GM23338 (cell line): ENCODE results near the gene THUMPD3. TPM values are rescaled to one million over a fixed set of nuclear protein-coding genes. Genes with fewer than 3 reads are reported as not detected.

Source experiments
- ATAC-seq: fragments of 200-7000 bp; cut with Tn5 transposase; 3 replicates; pipeline ENCODE4 v1.9.1; 2020
- DNase-seq: peaks from one replicate; pipeline ENCODE4 v3.0.0-alpha.2; 2015; ENCODE audit warnings: low spot score
- H2AFZ ChIP-seq: fragments of 200-600 bp; sonication (generic); 2 replicates; pipeline ENCODE4 v1.8.0; 2016; ENCODE audit warnings: antibody characterized with exemption, mild to moderate bottlenecking, moderate library complexity
- H3F3A ChIP-seq: fragments of 200-600 bp; sonication (generic); replicated peaks from 2 replicates; pipeline ENCODE4 v1.8.0; 2017; ENCODE audit warnings: antibody characterized with exemption, mixed run types, low read depth
- H3K27ac ChIP-seq: fragments of 200-600 bp; sonication (generic); 2 replicates; pipeline ENCODE4 v1.6.1; 2016; ENCODE audit warnings: low read depth
- H3K27me3 ChIP-seq: fragments of 200-600 bp; sonication (generic); 2 replicates; pipeline ENCODE4 v1.8.0; 2016; ENCODE audit warnings: mild to moderate bottlenecking, mixed run types, moderate library complexity; ENCODE audit not compliant: insufficient read depth
- H3K36me3 ChIP-seq: fragments of 200-600 bp; sonication (generic); 2 replicates; pipeline ENCODE4 v1.8.0; 2016; ENCODE audit warnings: mild to moderate bottlenecking; ENCODE audit not compliant: insufficient read depth
- H3K4me1 ChIP-seq: fragments of 200-600 bp; sonication (generic); 2 replicates; pipeline ENCODE4 v1.8.0; 2016; ENCODE audit warnings: mild to moderate bottlenecking, moderate library complexity; ENCODE audit not compliant: insufficient read depth
- H3K4me2 ChIP-seq: fragments of 200-600 bp; sonication (generic); 2 replicates; pipeline ENCODE4 v1.7.1; 2017; ENCODE audit warnings: mixed run types
- H3K4me3 ChIP-seq: fragments of 200-600 bp; sonication (generic); 2 replicates; pipeline ENCODE4 v1.6.1; 2016; ENCODE audit warnings: mixed run types
- H3K79me2 ChIP-seq: fragments of 200-600 bp; sonication (generic); replicated peaks from 2 replicates; pipeline ENCODE4 v1.8.0; 2017; ENCODE audit warnings: mild to moderate bottlenecking; ENCODE audit not compliant: insufficient read depth
- H3K9me2 ChIP-seq: fragments of 200-600 bp; sonication (generic); 2 replicates; pipeline ENCODE4 v1.8.0; 2017; ENCODE audit not compliant: insufficient read depth
- H4K20me1 ChIP-seq: fragments of 200-600 bp; sonication (generic); replicated peaks from 2 replicates; pipeline ENCODE4 v1.8.0; 2017; ENCODE audit warnings: mild to moderate bottlenecking; ENCODE audit not compliant: insufficient read depth
- H3K27ac Mint-ChIP-seq: 2 replicates; pipeline ENCODE4 v1.8.0; 2020; ENCODE audit warnings: inconsistent platforms, mild to moderate bottlenecking, moderate library complexity, mixed read lengths
- H3K27me3 Mint-ChIP-seq: 3 replicates; pipeline ENCODE4 v1.8.0; 2022; ENCODE audit warnings: low read depth, mild to moderate bottlenecking, moderate library complexity, mixed read lengths, inconsistent platforms; ENCODE audit not compliant: insufficient read depth, poor library complexity
- H3K36me3 Mint-ChIP-seq: 3 replicates; pipeline ENCODE4 v1.8.0; 2021; ENCODE audit warnings: low read depth, mild to moderate bottlenecking, inconsistent platforms, moderate library complexity, mixed read lengths
- H3K4me1 Mint-ChIP-seq: 3 replicates; pipeline ENCODE4 v1.8.0; 2020; ENCODE audit warnings: mild to moderate bottlenecking, inconsistent platforms, mixed read lengths
- H3K4me3 Mint-ChIP-seq: 3 replicates; pipeline ENCODE4 v1.8.0; 2021; ENCODE audit warnings: moderate library complexity, mild to moderate bottlenecking, inconsistent platforms, mixed read lengths
- H3K9me3 Mint-ChIP-seq: 3 replicates; pipeline ENCODE4 v1.8.0; 2020; ENCODE audit warnings: moderate library complexity, mild to moderate bottlenecking, inconsistent platforms, mixed read lengths
- CTCF ChIP-seq, 2 experiments: fragments of 200-600 bp in 1 of 2; sonication (generic) in 1 of 2; conservative IDR thresholded peaks; 2 replicates each; pipeline versions ENCODE4 v1.5.1 to v1.6.1; 2016 to 2017; ENCODE audit warnings: antibody characterized with exemption in 2 of 2, low read depth in 2 of 2, mild to moderate bottlenecking in 2 of 2, moderate library complexity in 1 of 2
- EZH2 ChIP-seq: fragments of 200-600 bp; sonication (generic); IDR thresholded peaks from one replicate; pipeline ENCODE4 v1.8.0; 2017; ENCODE audit warnings: antibody characterized with exemption, mild to moderate bottlenecking, low read depth; ENCODE audit not compliant: unreplicated experiment
- EZH2phosphoT487 ChIP-seq: fragments of 200-600 bp; sonication (generic); IDR thresholded peaks from one replicate; pipeline ENCODE4 v1.8.1; 2018; ENCODE audit warnings: antibody characterized with exemption; ENCODE audit not compliant: unreplicated experiment
- NANOG ChIP-seq: IDR thresholded peaks from 2 replicates; pipeline ENCODE4 v1.6.1; 2016; ENCODE audit warnings: antibody characterized with exemption, borderline replicate concordance
- ZNF114 ChIP-seq: fragments of 250-450 bp; sonication (Bioruptor Pico); IDR thresholded peaks from 2 replicates; pipeline ENCODE4 v1.5.0; 2020; ENCODE audit warnings: mild to moderate bottlenecking, moderate library complexity
- ZNF462 ChIP-seq: fragments of 250-450 bp; sonication (Bioruptor Pico); IDR thresholded peaks from 2 replicates; pipeline ENCODE4 v1.5.0; 2020; ENCODE audit warnings: mild to moderate bottlenecking, moderate library complexity
- polyA plus RNA-seq: library from polyadenylated mRNA; unstranded; fragments of >200 nt; fragmentation: Nextera tagmentation; extraction: Ambion mirVana; gene quantifications from 2 replicates; pipeline ENCODE4 v1.2.1, GENCODE V29; 2016
- total RNA-seq: library from RNA; depleted of rRNA; stranded (reverse); fragments of >200 nt; shearing (Covaris generic); gene quantifications from 2 replicates; pipeline ENCODE4 v1.2.3, GENCODE V29; 2014
- TF ChIP-seq, protein P1 (sequence below): IDR thresholded peaks from 2 replicates; pipeline ENCODE4 v1.6.1; 2016; ENCODE audit warnings: antibody characterized with exemption

The THUMPD3 gene
- total and polyA plus RNA-seq, 2 experiments from 2014 or later: 30.1 to 54.1 TPM

DNA sequence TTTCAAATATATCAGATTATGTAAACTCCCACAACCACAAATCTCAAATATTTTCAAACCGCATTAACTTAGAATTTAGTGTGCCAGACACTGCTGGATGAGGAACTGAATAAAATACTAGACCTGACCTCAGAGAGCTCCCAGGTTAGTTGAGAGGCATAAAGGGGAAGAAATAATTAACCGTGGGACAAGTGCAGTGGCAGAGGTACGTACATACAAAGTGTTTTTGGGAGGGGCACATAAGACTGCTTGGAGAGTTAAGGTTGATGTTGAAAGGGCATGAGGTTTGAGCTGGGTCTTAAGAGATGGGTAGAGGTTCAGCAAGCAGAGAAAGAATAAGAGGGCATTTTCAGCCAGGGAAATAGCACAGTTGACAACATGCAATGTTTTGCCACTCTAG is 17.2 kb downstream of the THUMPD3 start:
- H3K9me3 Mint-ChIP-seq: no peaks in the 10 kb centered on the region
- no peaks in the 10 kb centered on the region for H3K9me2 ChIP-seq
- no peak overlapping the region for H3K27ac Mint-ChIP-seq
- H3K36me3 ChIP-seq: peaks cover 20% of the 10 kb centered on the region
- no peaks in the 10 kb centered on the region for H3K4me1 ChIP-seq
- peaks cover 3% of the 10 kb centered on the region; the same call in 1 of the 2 replicates for H4K20me1 ChIP-seq
- H3K27ac ChIP-seq: no peak overlapping the region
- H3K4me3 Mint-ChIP-seq: no peak overlapping the region
- peaks cover 9% of the 10 kb centered on the region; the same call in 1 of the 2 replicates for H3K79me2 ChIP-seq
- no peak overlapping the region for H3K4me3 ChIP-seq
- TF ChIP-seq CTCF (conservative IDR thresholded peaks at IDR 0.05; ENCODE audit: low read depth in 2 of 2): no peak
- no peak for TF ChIP-seq ZNF114
- no peak for TF ChIP-seq NANOG
- TF ChIP-seq EZH2: no peak
- TF ChIP-seq, protein P1, sequence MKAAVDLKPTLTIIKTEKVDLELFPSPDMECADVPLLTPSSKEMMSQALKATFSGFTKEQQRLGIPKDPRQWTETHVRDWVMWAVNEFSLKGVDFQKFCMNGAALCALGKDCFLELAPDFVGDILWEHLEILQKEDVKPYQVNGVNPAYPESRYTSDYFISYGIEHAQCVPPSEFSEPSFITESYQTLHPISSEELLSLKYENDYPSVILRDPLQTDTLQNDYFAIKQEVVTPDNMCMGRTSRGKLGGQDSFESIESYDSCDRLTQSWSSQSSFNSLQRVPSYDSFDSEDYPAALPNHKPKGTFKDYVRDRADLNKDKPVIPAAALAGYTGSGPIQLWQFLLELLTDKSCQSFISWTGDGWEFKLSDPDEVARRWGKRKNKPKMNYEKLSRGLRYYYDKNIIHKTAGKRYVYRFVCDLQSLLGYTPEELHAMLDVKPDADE: no peak
- TF ChIP-seq ZNF462 (CRISPR knock-in tag): no peak
- TF ChIP-seq EZH2phosphoT487: no peak
- no peak for DNase-seq
- no peaks in the 10 kb centered on the region for H3K4me1 Mint-ChIP-seq
- H3K27me3 ChIP-seq: no peaks in the 10 kb centered on the region
- H3K4me2 ChIP-seq: no peak overlapping the region
- peaks cover 7% of the 10 kb centered on the region for H3K27me3 Mint-ChIP-seq
- no peak for ATAC-seq
- peaks cover 69% of the 10 kb centered on the region for H3K36me3 Mint-ChIP-seq
- H2AFZ ChIP-seq: no peak overlapping the region
- H3F3A ChIP-seq: peaks cover 9% of the 10 kb centered on the region; the same call in 1 of the 2 replicates
